HL-60 (cell line): ENCODE results near the gene CCDC196.

Source experiments
- GABPA ChIP-seq: IDR thresholded peaks from 2 replicates; pipeline ENCODE4 v1.6.1; 2012; ENCODE audit warnings: low read depth
- TF ChIP-seq, protein P1 (sequence below): IDR thresholded peaks from one replicate; pipeline ENCODE4 v1.5.1; 2011; ENCODE audit warnings: low read length, control low read depth, inconsistent platforms; ENCODE audit not compliant: insufficient read depth
- TF ChIP-seq, protein P2 (sequence below): IDR thresholded peaks from 2 replicates; pipeline ENCODE4 v1.6.1; 2012; ENCODE audit warnings: low read depth; ENCODE audit not compliant: insufficient replicate concordance

DNA sequence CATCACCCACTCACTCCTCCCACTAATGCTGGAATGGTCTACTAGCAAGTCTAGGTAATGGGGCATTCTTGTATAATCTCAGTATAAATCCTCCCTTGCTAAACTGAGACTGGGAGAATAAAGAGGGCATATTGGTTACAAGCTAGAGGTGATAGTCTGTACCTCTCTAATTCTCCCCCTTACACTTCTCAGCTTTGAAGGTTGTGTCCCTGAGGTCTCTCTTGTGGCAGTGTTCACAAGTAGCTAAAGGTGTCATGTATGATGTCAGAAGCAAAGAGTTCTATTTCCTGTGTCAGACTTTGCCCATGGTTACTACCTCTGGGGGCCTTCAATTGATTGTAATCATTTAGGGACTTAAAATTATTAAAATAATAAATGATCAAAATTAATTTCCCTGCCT lies 26.6 kb upstream of the CCDC196 start:
- TF ChIP-seq, protein P1, sequence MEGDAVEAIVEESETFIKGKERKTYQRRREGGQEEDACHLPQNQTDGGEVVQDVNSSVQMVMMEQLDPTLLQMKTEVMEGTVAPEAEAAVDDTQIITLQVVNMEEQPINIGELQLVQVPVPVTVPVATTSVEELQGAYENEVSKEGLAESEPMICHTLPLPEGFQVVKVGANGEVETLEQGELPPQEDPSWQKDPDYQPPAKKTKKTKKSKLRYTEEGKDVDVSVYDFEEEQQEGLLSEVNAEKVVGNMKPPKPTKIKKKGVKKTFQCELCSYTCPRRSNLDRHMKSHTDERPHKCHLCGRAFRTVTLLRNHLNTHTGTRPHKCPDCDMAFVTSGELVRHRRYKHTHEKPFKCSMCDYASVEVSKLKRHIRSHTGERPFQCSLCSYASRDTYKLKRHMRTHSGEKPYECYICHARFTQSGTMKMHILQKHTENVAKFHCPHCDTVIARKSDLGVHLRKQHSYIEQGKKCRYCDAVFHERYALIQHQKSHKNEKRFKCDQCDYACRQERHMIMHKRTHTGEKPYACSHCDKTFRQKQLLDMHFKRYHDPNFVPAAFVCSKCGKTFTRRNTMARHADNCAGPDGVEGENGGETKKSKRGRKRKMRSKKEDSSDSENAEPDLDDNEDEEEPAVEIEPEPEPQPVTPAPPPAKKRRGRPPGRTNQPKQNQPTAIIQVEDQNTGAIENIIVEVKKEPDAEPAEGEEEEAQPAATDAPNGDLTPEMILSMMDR: no peak
- TF ChIP-seq GABPA: no peak
- TF ChIP-seq, protein P2, sequence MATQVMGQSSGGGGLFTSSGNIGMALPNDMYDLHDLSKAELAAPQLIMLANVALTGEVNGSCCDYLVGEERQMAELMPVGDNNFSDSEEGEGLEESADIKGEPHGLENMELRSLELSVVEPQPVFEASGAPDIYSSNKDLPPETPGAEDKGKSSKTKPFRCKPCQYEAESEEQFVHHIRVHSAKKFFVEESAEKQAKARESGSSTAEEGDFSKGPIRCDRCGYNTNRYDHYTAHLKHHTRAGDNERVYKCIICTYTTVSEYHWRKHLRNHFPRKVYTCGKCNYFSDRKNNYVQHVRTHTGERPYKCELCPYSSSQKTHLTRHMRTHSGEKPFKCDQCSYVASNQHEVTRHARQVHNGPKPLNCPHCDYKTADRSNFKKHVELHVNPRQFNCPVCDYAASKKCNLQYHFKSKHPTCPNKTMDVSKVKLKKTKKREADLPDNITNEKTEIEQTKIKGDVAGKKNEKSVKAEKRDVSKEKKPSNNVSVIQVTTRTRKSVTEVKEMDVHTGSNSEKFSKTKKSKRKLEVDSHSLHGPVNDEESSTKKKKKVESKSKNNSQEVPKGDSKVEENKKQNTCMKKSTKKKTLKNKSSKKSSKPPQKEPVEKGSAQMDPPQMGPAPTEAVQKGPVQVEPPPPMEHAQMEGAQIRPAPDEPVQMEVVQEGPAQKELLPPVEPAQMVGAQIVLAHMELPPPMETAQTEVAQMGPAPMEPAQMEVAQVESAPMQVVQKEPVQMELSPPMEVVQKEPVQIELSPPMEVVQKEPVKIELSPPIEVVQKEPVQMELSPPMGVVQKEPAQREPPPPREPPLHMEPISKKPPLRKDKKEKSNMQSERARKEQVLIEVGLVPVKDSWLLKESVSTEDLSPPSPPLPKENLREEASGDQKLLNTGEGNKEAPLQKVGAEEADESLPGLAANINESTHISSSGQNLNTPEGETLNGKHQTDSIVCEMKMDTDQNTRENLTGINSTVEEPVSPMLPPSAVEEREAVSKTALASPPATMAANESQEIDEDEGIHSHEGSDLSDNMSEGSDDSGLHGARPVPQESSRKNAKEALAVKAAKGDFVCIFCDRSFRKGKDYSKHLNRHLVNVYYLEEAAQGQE: no peak
